GM18951 (cell line): Measurements from ENCODE around the gene IMMP2L.

Source experiments
- POLR2A ChIP-seq: IDR thresholded peaks from 4 replicates; pipeline ENCODE4 v1.6.1; 2011; ENCODE audit warnings: mild to moderate bottlenecking; ENCODE audit not compliant: insufficient read length, insufficient read depth; ENCODE audit errors: extremely low read depth
- in situ Hi-C: fragments of 300-500 bp; cut with MboI; formaldehyde crosslinking; loops from one replicate; pipeline ENCODE4 v1.12.0; 2022; ENCODE audit warnings: low sequenced_read_pairs, mixed read lengths, inconsistent platforms; ENCODE audit not compliant: unreplicated experiment

Gene IMMP2L

DNA sequence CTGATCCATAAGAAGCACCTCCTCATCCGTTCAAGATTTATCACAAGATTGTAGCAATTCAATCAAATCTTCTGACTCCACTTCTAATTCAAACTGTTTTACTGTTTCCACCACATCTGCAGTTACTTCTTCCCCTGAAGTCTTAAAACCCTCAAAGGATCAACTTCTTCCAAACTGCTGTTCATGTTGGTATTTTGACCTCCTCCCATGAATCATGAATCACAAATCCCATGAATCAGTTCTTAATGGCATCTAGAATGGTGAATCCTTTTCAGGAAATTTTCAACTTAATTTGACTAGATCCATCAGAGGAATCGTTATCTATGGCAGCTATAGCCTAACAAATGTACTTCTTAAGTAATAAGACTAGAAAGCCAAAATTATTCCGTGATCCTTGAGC lies 122.3 kb downstream of the IMMP2L start:
- no peak for TF ChIP-seq POLR2A
- in situ Hi-C loops = no loop called here

DNA sequence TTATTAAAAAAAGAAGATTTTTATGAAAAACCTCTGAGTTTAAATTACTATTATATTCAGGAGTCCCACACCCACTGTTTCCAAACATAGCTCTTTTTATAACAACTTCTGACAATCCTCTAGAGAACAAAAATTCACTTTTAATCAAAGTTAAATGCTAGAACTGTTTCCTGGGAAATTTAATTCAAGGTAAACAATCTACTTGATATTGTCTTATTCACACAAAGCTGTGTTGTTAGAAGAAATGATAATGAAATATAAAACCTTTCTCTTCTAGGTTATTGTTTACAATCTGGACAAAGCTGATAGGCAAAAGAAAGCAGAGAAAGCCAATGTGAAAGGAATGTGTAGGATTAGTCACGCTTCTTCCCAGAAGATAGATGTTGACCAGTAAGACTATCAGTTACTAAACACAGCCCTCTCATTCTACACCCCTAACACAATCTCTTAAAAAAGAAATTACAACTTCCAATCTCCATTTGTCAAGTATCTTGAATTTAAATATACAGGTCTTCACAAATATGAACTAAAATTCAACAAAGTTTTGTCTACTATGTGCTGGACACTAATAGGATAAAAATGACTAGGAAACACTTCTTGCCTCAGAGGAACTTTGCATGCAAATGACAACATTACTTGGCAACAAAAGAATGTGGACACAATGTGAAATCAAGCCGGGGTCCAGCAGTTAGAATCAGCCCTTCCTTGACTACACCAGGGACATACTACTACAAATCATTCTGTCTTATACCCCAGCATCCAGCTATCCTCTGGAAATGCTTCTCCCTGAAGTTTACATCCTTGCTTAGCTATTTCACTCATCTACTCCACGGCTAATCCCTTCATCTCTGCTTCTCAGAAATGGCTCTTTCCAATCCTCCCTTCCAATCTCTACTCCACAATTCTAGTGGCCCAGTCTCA lies 123.7 kb downstream of the IMMP2L start:
- no peak for TF ChIP-seq POLR2A
- in situ Hi-C loops = no loop called here

DNA sequence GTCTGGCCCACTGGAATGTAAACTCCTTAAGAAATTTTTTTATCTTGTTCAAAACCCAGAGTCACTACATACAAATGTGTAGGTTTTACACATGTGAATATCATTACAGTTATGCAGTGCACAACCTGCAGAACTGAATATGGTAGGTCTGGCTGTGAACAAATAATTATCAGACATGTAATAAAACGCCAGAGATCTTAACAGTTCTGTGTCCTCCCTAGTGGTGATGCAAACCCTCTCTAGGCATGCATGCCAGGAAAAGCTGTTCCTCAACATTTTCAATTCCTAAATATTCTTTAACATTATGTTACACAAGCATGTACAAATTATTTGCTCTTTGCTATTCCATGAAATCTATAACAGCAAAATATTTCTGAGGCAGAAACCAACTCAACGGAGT lies 124.6 kb downstream of the IMMP2L start:
- in situ Hi-C loops = no loop called here

DNA sequence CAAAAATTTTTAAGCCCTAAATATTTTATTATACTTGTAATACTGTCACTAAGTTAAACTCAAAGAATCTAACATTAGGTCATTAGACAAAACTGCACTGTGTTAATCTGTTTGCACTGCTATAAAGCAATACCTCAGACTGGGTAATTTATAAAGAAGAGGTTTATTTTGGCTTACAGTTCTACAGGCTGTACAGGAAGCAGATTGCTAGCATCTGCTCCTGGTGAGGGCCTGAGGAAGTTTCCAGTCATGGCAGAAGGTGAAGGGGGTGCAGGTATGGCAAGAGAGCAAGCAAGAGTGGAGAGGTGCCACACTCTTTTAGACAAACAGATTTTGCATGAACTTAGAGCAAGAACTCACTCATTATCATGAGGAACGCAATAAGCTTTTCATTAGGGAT lies 125.7 kb downstream of the IMMP2L start:
- in situ Hi-C loops = no loop called here
- no peak for TF ChIP-seq POLR2A

More for the DNA sequence above, 124.6 kb downstream of the IMMP2L start:
- TF ChIP-seq POLR2A = no peak

DNA sequence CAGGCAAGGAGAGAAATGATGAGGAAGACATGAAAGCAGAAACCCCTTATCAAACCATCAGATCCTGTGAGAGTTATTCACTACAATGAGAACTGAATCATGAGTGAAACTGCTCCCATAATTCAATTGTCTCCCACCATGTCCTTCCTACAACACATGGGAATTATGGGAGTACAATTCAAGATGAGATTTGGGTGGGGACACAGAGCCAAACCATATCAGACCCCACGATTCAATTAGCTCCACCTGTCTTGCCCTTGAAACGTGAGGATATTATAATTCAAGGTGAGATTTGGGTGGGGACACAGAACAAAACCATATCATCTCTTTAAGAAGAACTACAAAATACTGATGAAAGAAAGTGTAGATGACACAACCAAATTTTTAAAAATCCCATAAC lies 128.9 kb downstream of the IMMP2L start:
- TF ChIP-seq POLR2A = no peak
- in situ Hi-C loops = no loop called here

DNA sequence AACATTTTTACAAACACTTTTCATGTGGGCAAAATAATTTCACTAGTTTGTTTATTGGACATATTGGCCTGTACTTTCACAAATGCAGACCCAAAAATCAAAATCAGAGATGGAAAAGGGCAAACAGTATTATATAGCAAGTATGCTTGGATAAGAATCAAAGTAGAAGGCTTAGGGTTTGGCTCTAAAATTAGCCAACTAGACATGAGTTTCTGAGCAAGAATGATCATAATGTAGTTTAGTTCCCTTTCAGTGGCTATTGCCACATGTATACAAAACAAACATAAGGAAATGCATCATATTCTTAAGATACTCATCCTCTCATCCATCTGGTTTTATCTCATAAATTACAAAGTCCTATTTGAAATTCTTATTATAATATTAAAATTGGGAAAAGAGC lies 132.5 kb downstream of the IMMP2L start:
- no peak for TF ChIP-seq POLR2A
- in situ Hi-C loops = no loop called here

DNA sequence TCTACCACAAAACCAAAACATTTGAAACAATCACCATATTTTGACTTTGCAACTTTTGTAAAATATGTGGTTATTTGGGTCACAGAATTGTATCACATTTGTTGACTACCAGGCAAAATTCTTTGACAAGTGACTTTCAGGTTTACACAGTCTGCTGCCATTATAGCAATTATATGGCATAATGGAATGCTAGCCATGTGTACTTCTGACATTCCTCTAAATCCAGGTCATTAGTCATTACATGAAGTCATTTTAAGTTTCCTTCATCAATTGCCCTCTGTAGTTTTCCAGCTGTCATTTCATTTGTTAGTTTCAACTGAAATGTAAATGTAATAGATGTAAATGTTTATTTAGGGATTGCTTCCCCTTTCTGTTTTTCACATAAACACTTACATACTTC lies 137.5 kb downstream of the IMMP2L start:
- in situ Hi-C loops = no loop called here
- no peak for TF ChIP-seq POLR2A

DNA sequence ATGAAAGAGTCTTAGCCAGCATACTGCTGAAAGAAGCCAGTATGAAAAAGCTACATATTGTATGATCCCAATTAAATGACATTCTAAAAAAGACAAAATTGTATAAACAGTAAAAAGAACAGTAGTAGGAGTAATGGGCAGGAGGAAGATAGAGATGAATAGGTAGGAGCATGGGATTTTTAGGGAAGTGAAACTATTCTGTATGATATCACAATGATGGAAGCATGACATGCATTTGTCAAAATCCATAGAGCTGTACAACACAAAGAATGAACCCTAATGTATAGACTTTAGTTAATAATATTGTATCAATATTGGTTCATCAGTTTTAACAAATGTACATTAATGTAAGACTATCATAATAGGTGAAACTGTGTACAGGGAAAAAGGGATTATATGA lies 147.9 kb downstream of the IMMP2L start:
- in situ Hi-C loops = no loop called here
- no peak for TF ChIP-seq POLR2A

DNA sequence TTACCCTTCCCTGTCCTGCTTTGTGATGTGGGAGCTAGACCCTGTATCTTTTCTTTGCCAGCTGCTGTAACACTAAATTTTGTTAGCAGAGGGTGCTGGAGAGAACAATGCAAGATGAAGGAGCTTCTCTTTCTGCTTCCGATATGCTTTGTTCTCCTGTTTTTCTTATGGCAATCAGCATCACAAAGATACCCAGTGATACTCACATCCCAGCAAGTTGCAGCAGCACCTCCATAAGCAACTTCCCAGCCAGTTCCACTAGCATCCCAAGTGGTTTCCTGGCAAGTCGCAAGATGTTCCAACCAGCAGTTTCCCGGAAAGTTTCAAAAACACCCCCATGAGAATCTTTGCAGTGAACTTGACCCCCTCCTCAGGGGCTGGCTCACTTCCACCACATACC lies 148.6 kb downstream of the IMMP2L start:
- TF ChIP-seq POLR2A = no peak
- in situ Hi-C loops = no loop called here

DNA sequence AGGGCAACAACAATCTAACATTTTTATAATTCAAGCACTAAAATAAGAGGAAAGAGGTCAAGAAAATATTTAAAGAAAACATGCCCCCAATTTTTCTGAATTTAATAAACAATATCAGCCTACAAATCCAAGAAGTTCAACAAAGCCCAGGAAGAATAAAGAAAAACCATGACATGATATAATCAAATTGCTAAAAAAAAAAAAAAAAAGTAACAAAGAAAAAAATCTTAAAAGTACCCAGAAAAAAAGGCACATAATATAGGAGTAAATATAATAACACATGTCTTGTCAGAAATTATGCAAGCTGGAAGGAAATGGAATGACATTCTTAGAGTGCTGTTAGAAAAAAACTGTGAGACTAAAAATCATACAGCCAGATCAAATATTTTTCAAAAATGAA lies 151.4 kb downstream of the IMMP2L start:
- in situ Hi-C loops = no loop called here
- TF ChIP-seq POLR2A = no peak

DNA sequence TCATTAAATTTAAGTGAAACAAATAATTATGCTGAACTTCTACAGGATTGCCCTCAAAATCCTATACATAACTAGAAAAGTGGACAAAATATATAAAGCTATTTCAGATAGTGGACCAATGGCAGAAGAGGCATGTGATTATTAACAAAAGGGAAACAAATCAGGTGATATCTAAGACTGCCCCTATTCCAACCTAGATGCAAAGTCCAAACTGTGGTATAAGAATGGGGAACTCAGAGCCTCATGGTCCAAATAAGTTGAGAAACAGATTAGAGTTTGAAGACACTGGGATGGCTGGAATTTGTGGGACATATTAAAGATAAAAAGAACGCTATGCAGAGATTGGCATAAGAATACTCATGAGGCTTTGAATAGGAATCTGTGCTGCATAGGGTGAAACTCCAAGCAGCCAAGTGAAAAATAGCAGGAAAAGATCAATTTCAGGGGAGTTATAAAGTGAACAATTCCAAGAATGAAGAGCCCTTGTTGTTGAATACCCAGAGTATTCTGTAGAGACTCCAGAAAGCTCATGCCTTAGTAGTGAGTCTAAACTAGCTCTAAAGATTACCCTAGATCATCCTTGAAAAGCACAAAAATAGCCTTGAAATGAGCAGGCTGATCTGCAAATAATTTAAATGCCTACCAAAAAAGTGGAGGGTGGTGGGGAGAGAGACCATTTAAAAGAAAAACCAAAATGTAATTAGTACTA lies 152.4 kb downstream of the IMMP2L start:
- in situ Hi-C loops = no loop called here
- no peak for TF ChIP-seq POLR2A

DNA sequence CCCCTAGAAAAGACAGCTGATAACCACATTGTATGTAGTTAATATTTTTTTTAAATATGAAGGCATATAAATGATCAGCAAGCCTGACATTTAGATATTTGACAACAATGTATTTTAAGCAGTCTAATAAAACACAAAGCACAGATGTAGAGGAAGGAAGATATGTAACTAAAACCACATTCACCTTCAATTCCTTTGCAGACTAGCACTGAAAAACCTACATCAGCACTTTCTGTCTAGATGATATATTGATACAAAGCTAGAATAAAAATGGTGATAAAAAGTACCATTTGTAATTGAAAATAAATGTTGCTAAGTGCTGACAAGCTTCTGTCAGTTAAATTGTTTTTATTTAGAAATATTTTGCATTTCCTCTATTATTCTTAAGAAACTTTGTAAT lies 153.6 kb downstream of the IMMP2L start:
- in situ Hi-C loops = no loop called here

DNA sequence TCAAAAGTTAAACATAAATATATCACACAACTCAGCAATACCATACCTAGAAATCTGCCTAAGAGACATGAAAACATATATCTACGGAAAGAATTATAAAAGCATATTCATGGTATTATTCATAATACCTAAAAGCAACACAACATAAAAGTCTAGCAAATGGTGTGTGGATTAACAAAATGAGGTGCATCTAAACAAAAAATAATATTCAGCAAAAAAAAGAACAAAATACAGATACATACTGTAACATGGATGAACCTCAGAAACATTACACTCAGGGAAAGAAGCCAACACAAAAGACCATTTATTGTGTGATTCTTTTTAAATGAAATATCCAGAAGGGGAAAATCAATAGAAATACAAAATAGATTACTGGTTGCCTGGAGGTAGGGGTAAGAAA lies 155.0 kb downstream of the IMMP2L start:
- in situ Hi-C loops = no loop called here
- TF ChIP-seq POLR2A = no peak

More for the DNA sequence above, 153.6 kb downstream of the IMMP2L start:
- no peak for TF ChIP-seq POLR2A

DNA sequence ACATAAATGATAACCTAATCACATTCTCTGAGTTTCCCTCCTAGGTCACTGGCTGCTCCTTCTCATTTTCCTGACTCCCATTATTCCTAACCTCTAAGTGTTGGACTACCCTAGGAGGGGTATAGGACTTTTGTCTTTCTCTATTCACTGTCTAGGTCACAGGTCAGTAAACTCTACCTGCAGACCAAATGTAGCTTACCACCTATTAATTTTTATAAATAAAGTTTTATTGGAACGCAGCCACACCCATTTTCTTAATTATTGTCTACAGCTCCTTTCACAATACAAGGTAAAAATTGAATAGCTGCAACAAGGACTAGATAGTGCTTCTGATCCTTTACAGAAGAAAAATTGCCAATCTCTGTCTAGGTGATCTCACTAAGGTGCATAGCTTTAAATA lies 156.7 kb downstream of the IMMP2L start:
- no peak for TF ChIP-seq POLR2A
- in situ Hi-C loops = no loop called here

DNA sequence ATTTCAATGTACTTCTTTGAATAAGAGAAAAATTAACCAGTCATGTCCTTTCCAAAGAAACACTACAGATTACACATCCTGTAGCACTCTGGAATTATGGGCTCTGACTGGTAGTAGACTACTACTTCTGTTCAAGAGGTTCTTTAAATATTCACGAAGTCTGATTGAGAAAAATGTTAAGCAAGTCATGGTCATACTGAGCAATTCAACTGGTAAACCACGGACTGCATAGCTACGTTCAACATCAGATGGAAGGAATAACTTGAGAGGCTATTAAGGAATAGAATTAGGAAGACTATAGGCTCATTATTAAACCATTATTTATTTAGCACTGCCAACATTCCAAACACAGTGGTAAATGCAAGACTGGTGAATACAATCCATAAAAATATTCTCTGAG lies 160.8 kb downstream of the IMMP2L start:
- in situ Hi-C loops = no loop called here
- TF ChIP-seq POLR2A = no peak
